Nephron progenitor cell (in vitro differentiated cells): ENCODE results near the gene TMEM196.

Experiments used
- DNase-seq: peaks from one replicate; pipeline ENCODE4 v3.0.0; 2021
- H3K27ac Mint-ChIP-seq: 2 replicates; pipeline ENCODE4 v1.8.0; 2021; ENCODE audit warnings: mild to moderate bottlenecking, moderate library complexity, mixed read lengths
- H3K27me3 Mint-ChIP-seq: 2 replicates; pipeline ENCODE4 v1.8.0; 2021; ENCODE audit warnings: mild to moderate bottlenecking, low read depth, mixed read lengths; ENCODE audit not compliant: poor library complexity
- H3K36me3 Mint-ChIP-seq: 2 replicates; pipeline ENCODE4 v1.8.0; 2021; ENCODE audit warnings: low read depth, mixed read lengths
- H3K4me1 Mint-ChIP-seq: 2 replicates; pipeline ENCODE4 v1.8.0; 2021; ENCODE audit warnings: mixed read lengths
- H3K4me3 Mint-ChIP-seq: 2 replicates; pipeline ENCODE4 v1.8.0; 2021; ENCODE audit warnings: mild to moderate bottlenecking, moderate library complexity, mixed read lengths
- H3K9me3 Mint-ChIP-seq: 2 replicates; pipeline ENCODE4 v1.8.0; 2021; ENCODE audit warnings: mild to moderate bottlenecking, moderate library complexity, mixed read lengths
- CTCF ChIP-seq: fragments of 200-600 bp; sonication (generic); IDR thresholded peaks from 2 replicates; pipeline ENCODE4 v1.5.0; 2021; ENCODE audit warnings: antibody characterized with exemption

The TMEM196 gene

GRCh38 chr7:19772841-19773760, at the start of gene TMEM196:
Gene TMEM196, minus strand, starts transcription at chr7:19773617. Its CDS starts 921 bp downstream, at chr7:19772696.
- peak; percentile 79 for DNase-seq
- Mint-ChIP-seq H3K27me3 (peaks cover 22% of the 10 kb centered on the region), H3K27ac (no peak within 1 kb of the TSS), H3K4me1 (peaks cover 16% of the 10 kb centered on the region), H3K4me3 (peak within 1 kb of the TSS; percentile 85), H3K9me3 (no peaks in the 10 kb centered on the region), H3K36me3 (no peaks in the 10 kb centered on the region)
- TF ChIP-seq CTCF = no peak

DNA sequence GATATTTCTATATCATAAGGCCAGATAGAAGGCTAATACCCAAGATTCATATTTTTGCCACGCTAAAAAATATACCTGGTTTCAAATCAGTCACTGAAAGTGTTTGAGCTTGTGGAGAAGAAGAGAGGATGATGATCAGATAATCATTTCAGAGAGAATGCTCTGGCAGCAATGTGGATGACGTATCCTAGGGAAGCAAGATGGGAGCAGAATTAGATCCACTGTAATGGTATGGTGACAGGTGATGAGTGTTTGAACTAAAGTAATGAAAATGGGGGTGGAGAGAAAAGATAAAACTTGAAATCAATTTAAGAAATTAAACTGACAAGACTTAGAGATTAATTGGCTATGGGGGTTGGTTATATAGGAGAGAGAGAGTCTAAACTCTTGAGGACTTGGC, 42.7 kb upstream of the TMEM196 start:
- Mint-ChIP-seq H3K27ac (no peak overlapping the region), H3K4me3 (no peak overlapping the region), H3K27me3 (peaks cover 3% of the 10 kb centered on the region), H3K4me1 (no peaks in the 10 kb centered on the region), H3K9me3 (peaks cover 3% of the 10 kb centered on the region), H3K36me3 (no peaks in the 10 kb centered on the region)
- DNase-seq = no peak
- no peak for TF ChIP-seq CTCF

- peaks cover 3% of the 10 kb centered on the region for H3K9me3 Mint-ChIP-seq
- H3K27ac Mint-ChIP-seq = no peak overlapping the region
- DNase-seq = no peak
- no peak for TF ChIP-seq CTCF
- no peak overlapping the region for H3K4me3 Mint-ChIP-seq
- H3K36me3 Mint-ChIP-seq = no peaks in the 10 kb centered on the region
- H3K27me3 Mint-ChIP-seq = peaks cover 3% of the 10 kb centered on the region
- no peaks in the 10 kb centered on the region for H3K4me1 Mint-ChIP-seq
These were observed 42.1 kb upstream of the TMEM196 start for GRCh38 chr7:19815546-19815945.

- H3K36me3 Mint-ChIP-seq = no peaks in the 10 kb centered on the region
- H3K4me3 Mint-ChIP-seq = no peak overlapping the region
- DNase-seq = no peak
- no peak for TF ChIP-seq CTCF
- H3K9me3 Mint-ChIP-seq = no peaks in the 10 kb centered on the region
- H3K27ac Mint-ChIP-seq = no peak overlapping the region
- no peaks in the 10 kb centered on the region for H3K4me1 Mint-ChIP-seq
- H3K27me3 Mint-ChIP-seq = peaks cover 3% of the 10 kb centered on the region
These were observed 41.4 kb upstream of the TMEM196 start for GRCh38 chr7:19814776-19815175.

- no peak for TF ChIP-seq CTCF
- Mint-ChIP-seq H3K27ac (no peak overlapping the region), H3K9me3 (no peaks in the 10 kb centered on the region), H3K4me3 (no peak overlapping the region), H3K4me1 (no peaks in the 10 kb centered on the region), H3K36me3 (no peaks in the 10 kb centered on the region), H3K27me3 (no peaks in the 10 kb centered on the region)
- DNase-seq = no peak
These were observed 38.0 kb upstream of the TMEM196 start for GRCh38 chr7:19811386-19811785.

DNA sequence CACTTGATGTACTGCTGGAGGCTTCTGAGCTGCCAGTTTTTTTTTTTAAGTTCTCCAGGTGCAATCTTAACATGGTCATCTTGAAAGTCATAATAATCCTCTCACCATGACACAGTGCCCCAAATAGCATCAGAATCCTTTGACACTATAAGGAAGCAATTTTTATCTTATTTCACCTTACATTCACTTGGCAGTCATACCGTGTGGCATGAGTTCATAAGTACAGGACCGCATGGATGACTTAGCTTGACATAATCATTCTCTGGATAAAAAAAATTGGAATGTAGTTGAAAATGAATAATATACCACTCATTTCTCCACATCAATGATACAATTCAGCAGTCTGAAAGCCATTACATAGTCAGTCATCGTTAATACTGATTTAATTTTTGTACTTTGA, 25.6 kb upstream of the TMEM196 start:
- no peaks in the 10 kb centered on the region for H3K27me3 Mint-ChIP-seq
- TF ChIP-seq CTCF = no peak
- no peaks in the 10 kb centered on the region for H3K4me1 Mint-ChIP-seq
- no peak for DNase-seq
- H3K4me3 Mint-ChIP-seq = no peak overlapping the region
- no peaks in the 10 kb centered on the region for H3K36me3 Mint-ChIP-seq
- H3K27ac Mint-ChIP-seq = no peak overlapping the region
- H3K9me3 Mint-ChIP-seq = no peaks in the 10 kb centered on the region
